H1 (cell line): Measurements from ENCODE around the gene TMEM151B. TPM values are rescaled to one million over a fixed set of nuclear protein-coding genes. Genes with fewer than 3 reads are reported as not detected.

ENCODE experiments used
- BRCA1 ChIP-seq: IDR thresholded peaks from 2 replicates; pipeline ENCODE4 v1.6.1; 2012; ENCODE audit warnings: low read depth, low read length, improper control_type of control experiment
- EGR1 ChIP-seq: IDR thresholded peaks from 2 replicates; pipeline ENCODE4 v1.6.1; 2011; ENCODE audit warnings: low read depth, low read length, borderline replicate concordance
- JUND ChIP-seq: IDR thresholded peaks from 2 replicates; pipeline ENCODE4 v1.6.1; 2011; ENCODE audit warnings: mild to moderate bottlenecking, improper control_type of control experiment, low read length
- KDM4A ChIP-seq: IDR thresholded peaks from one replicate; pipeline ENCODE4 v1.7.1; 2012; ENCODE audit warnings: low read depth, mild to moderate bottlenecking, moderate library complexity, low read length, inconsistent platforms; ENCODE audit not compliant: severe bottlenecking
- POLR2AphosphoS5 ChIP-seq: IDR thresholded peaks from 2 replicates; pipeline ENCODE4 v1.6.1; 2011; ENCODE audit warnings: low read depth, low read length
- RNF2 ChIP-seq: fragments of 200-900, 300-1000 bp; sonication (generic); IDR thresholded peaks from 2 replicates; pipeline ENCODE4 v1.7.1; 2016; ENCODE audit warnings: borderline replicate concordance, low read depth, mild to moderate bottlenecking, antibody characterized with exemption, low read length; ENCODE audit not compliant: poor library complexity, severe bottlenecking; ENCODE audit errors: missing control alignments
- SIX5 ChIP-seq: IDR thresholded peaks from 2 replicates; pipeline ENCODE4 v1.6.1; 2011; ENCODE audit warnings: mild to moderate bottlenecking, low read depth, low read length
- polyA plus RNA-seq, 7 experiments: library from polyadenylated mRNA; depleted of rRNA in 3 of 7; stranded (reverse) in 5 of 7; unstranded in 2 of 7; fragments of >200 nt in 5 of 7; fragments of 200-250 nt in 2 of 7; gene quantifications; 1 replicate in 5 of 7; 2 replicates in 1 of 7; 4 replicates in 1 of 7; pipeline versions ENCODE4 v1.2.1 to v1.2.3, GENCODE V29; 2011 to 2013; ENCODE audit warnings: missing spikeins in 2 of 7, mixed read lengths in 2 of 7
- total RNA-seq: library from RNA; stranded (reverse); fragmentation: NEBNext Ultra II Directional; extraction: Animal tissue kit (Norgen Biotek cat#: 25700); gene quantifications from 2 replicates; pipeline ENCODE4 v1.2.1, GENCODE V29; 2021
- TF ChIP-seq, protein P1 (sequence below), 3 experiments: IDR thresholded peaks; 1 replicate in 2 of 3; 2 replicates in 1 of 3; pipeline versions ENCODE4 v1.5.1 to v1.6.1; 2011; ENCODE audit warnings: low read length in 3 of 3, mild to moderate bottlenecking in 3 of 3, inconsistent platforms in 2 of 3, low read depth in 1 of 3, moderate library complexity in 1 of 3; ENCODE audit not compliant: insufficient read depth in 1 of 3; ENCODE audit errors: control extremely low read depth in 1 of 3

The TMEM151B gene
- total and polyA plus RNA-seq, 2 of the 8 experiments (the other 6 are each of a cell fraction or from before 2014, with no cell fraction given), result 8.0 to 15.5 TPM

DNA sequence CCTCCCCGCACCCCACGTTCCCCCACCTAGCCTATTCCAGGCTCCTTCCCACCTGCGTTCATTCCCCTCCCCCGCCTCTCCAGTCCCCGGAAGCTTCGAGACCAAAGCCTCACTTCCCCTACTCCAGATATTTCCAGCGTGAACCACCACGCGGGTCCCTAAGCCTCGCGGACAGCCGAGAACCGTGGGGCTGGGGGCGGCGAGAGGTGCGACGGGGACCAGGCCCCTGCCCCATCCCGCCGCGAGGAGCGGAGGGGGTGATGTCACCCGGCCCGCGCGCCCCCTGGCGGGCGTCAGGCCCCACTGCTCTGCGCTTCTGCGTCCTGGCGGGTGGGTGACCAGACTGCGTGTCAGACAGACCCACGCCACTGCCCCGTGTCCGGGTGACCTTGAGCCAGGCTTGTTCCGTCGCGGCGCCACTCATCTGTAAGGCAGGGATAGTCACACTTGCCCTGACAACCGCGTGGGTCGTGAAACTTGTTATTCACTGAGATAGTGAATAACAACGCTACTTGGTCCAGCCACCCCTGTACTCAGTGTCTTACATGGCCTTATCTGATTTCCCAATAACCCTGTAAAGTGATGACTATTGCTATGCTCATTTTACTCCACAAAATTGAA, 32.3 kb upstream of the TMEM151B start (continued):
- TF ChIP-seq, protein P1, sequence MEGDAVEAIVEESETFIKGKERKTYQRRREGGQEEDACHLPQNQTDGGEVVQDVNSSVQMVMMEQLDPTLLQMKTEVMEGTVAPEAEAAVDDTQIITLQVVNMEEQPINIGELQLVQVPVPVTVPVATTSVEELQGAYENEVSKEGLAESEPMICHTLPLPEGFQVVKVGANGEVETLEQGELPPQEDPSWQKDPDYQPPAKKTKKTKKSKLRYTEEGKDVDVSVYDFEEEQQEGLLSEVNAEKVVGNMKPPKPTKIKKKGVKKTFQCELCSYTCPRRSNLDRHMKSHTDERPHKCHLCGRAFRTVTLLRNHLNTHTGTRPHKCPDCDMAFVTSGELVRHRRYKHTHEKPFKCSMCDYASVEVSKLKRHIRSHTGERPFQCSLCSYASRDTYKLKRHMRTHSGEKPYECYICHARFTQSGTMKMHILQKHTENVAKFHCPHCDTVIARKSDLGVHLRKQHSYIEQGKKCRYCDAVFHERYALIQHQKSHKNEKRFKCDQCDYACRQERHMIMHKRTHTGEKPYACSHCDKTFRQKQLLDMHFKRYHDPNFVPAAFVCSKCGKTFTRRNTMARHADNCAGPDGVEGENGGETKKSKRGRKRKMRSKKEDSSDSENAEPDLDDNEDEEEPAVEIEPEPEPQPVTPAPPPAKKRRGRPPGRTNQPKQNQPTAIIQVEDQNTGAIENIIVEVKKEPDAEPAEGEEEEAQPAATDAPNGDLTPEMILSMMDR (IDR thresholded peaks at IDR 0.05; ENCODE audit: control extremely low read depth in 1 of 3, insufficient read depth in 1 of 3, low read depth in 1 of 3, low read length in 3 of 3), result peak in 2 of 3 experiments; percentile 88 to 93; a peak in 3 of 4 replicates
- TF ChIP-seq JUND (peak; percentile 97), KDM4A (peak; percentile 34), POLR2AphosphoS5 (peak; percentile 65), SIX5 (no peak), RNF2 (no peak), BRCA1 (no peak), EGR1 (no peak)
